Inflammatory macrophage treated with lipopolysaccharide for 4 hours (primary cell): ENCODE data around the gene DPYSL3.
"Not testable (repeated sequence)": the region's sequence is repeated elsewhere in the genome, so short reads cannot be mapped to it uniquely, and the experiment has no call there.

ENCODE experiments used
- DNase-seq: peaks from one replicate; pipeline ENCODE4 v3.0.0-alpha.2; 2020

DPYSL3 gene

GRCh38 chr5:147509710-147510651 is at the start of gene DPYSL3:
Gene DPYSL3 (minus strand): TSS chr5:147510068. CDS start chr5:147509858, 210 bp downstream.
- peak; percentile 28 for DNase-seq

- DNase-seq, result peak; percentile 44
Measured at GRCh38 chr5:147558826-147559225, 49.0 kb upstream of the DPYSL3 start.

GRCh38 chr5:147557876-147558745 is 48.2 kb upstream of the DPYSL3 start:
- DNase-seq, result no peak

GRCh38 chr5:147555176-147555575 is 45.3 kb upstream of the DPYSL3 start:
- no peak for DNase-seq

- no peak for DNase-seq
Measured at GRCh38 chr5:147554261-147554817, 44.5 kb upstream of the DPYSL3 start.

- DNase-seq, result not testable (repeated sequence)
Measured at GRCh38 chr5:147553817-147554216, 43.9 kb upstream of the DPYSL3 start.

GRCh38 chr5:147552897-147553296 is 43.0 kb upstream of the DPYSL3 start:
- DNase-seq, result no peak

GRCh38 chr5:147551677-147552076 is 41.8 kb upstream of the DPYSL3 start:
- DNase-seq, result no peak

- no peak for DNase-seq
Measured at GRCh38 chr5:147547730-147548129, 37.9 kb upstream of the DPYSL3 start.

GRCh38 chr5:147544556-147544955 is 34.7 kb upstream of the DPYSL3 start:
- DNase-seq, result no peak

GRCh38 chr5:147539053-147539452 is 29.2 kb upstream of the DPYSL3 start:
- DNase-seq, result no peak

GRCh38 chr5:147538236-147538635 is 28.4 kb upstream of the DPYSL3 start:
- no peak for DNase-seq

GRCh38 chr5:147534172-147534951 is 24.5 kb upstream of the DPYSL3 start:
- DNase-seq, result no peak

GRCh38 chr5:147532156-147532555 is 22.3 kb upstream of the DPYSL3 start:
- DNase-seq, result no peak

- no peak for DNase-seq
Measured at GRCh38 chr5:147530530-147531389, 20.9 kb upstream of the DPYSL3 start.

- no peak for DNase-seq
Measured at GRCh38 chr5:147523069-147523468, 13.2 kb upstream of the DPYSL3 start.

- DNase-seq, result no peak
Measured at GRCh38 chr5:147522435-147522834, 12.6 kb upstream of the DPYSL3 start.

- no peak for DNase-seq
Measured at GRCh38 chr5:147520450-147520849, 10.6 kb upstream of the DPYSL3 start.

- no peak for DNase-seq
Measured at GRCh38 chr5:147519380-147519779, 9.5 kb upstream of the DPYSL3 start.

GRCh38 chr5:147517383-147517782 is 7.5 kb upstream of the DPYSL3 start:
- no peak for DNase-seq

- no peak for DNase-seq
Measured at GRCh38 chr5:147515269-147515668, 5.4 kb upstream of the DPYSL3 start.
